HT-29 (cell line): ENCODE data around the gene LSM14B. TPM values are rescaled to one million over a fixed set of nuclear protein-coding genes. Genes with fewer than 3 reads are reported as not detected.
"Not testable (repeated sequence)": the region's sequence is repeated elsewhere in the genome, so short reads cannot be mapped to it uniquely, and the experiment has no call there.

Experiments
- DNase-seq: peaks from one replicate; pipeline ENCODE4 v3.0.0-alpha.2; 2015; ENCODE audit warnings: low spot score
- total RNA-seq: library from RNA; depleted of rRNA; stranded (reverse); fragments of >200 nt; shearing (Covaris generic); gene quantifications from 2 replicates; pipeline ENCODE4 v1.2.3, GENCODE V29; 2014

The LSM14B gene
- total RNA-seq, 1 experiment from 2014 or later, result 80.0 TPM

GRCh38 chr20:62146019-62146755 lies 23.9 kb downstream of the LSM14B start:
- DNase-seq, result no peak

- DNase-seq, result no peak
Measured at GRCh38 chr20:62147125-62147524, 24.9 kb downstream of the LSM14B start.

DNA sequence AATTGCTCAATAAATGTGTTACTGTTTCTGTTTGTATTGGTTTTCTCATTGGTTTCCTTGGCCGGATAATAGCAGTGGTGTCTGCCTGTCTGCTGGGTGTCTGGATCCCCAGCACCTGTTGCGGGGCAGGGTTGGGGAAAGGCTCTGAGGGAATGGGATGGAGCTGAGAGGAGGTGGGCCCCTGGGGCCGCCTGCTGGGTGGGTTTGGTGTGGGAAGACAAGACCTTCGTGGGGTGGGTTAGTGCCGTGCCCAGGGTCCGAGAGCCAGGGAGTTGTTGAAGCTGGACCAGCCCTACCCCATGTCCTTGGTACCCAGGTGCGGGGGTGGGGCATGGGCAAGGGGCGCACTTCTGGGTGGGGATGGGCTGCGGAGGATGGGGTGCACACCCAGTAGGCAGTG lies 25.3 kb downstream of the LSM14B start:
- no peak for DNase-seq

DNA sequence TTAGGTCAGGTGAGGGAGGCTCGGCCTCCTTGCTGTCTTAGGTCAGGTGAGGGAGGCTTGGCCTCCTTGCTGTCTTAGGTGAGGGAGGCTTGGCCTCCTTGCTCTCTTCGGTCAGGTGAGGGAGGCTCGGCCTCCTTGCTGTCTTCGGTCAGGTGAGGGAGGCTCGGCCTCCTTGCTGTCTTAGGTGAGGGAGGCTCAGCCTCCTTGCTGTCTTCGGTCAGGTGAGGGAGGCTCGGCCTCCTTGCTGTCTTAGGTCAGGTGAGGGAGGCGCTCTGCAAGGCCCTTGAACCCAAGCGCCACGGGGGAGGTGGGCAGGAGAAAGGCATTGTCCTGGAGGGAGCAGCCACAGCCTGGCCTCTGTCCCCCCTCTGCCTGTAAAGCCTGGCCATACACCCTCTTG lies 26.1 kb downstream of the LSM14B start:
- DNase-seq, result not testable (repeated sequence)

DNA sequence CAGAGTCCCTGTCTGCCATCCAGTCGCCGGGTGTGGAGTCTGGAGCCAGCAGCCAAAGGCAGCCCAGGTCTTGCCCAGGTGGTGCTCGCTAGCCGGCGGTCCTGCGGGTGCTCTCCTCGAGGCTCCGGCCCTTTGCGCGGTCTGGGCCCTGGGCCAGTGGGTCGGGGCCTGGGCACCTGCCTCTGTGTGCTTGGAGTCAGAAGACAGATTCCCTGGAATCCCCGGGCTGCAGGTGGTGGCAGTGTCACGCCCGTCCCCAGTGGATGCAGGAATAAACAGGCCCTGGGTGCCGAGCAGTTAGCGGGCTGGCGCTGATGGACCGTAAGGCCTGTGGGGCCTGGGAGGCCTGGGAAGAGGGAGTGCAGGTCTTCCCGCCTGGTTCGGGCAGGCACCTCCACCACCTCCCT lies 26.6 kb downstream of the LSM14B start:
- DNase-seq, result no peak

DNA sequence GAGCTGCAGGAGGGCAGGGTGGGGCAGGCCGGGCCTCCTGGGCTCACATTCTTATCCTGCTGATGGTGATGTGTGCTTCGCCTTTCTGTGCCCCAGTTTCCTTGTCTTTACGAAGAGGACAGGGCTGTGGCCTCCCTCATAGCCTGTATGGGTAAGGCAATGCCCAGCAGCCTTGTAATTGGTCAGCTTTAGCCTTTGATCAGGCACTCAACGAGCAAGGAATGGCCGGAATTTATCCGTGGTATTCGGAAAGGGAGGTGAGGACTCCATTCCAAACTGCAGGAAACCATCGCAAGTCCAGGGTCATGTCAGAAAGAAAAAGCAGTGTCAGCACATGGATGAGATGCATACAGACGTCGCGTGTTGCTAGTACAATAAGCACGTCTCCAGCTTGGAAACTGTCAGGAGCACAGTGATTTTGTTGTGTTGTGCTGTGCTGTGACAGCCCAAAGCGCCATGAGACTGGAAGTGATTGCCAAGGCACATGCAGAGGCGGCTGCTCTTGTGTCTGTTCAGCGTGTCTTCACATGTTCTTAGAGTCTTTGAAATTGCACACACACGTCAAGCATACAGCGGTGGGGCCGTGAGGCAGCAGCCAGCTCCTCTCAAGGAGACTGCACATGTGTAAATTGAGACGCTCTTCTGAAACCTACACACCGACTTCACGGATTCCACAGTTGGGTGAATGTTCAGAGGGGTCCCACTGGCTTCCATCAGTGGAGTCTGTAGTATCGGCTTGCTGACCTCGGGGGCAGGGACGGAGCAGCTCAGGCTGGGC lies 27.4 kb downstream of the LSM14B start:
- DNase-seq, result no peak

GRCh38 chr20:62150310-62150575 lies 28.0 kb downstream of the LSM14B start:
- no peak for DNase-seq

GRCh38 chr20:62151225-62151624 lies 28.9 kb downstream of the LSM14B start:
- DNase-seq, result no peak

- DNase-seq, result no peak
Measured at GRCh38 chr20:62151835-62152364, 29.6 kb downstream of the LSM14B start.

DNA sequence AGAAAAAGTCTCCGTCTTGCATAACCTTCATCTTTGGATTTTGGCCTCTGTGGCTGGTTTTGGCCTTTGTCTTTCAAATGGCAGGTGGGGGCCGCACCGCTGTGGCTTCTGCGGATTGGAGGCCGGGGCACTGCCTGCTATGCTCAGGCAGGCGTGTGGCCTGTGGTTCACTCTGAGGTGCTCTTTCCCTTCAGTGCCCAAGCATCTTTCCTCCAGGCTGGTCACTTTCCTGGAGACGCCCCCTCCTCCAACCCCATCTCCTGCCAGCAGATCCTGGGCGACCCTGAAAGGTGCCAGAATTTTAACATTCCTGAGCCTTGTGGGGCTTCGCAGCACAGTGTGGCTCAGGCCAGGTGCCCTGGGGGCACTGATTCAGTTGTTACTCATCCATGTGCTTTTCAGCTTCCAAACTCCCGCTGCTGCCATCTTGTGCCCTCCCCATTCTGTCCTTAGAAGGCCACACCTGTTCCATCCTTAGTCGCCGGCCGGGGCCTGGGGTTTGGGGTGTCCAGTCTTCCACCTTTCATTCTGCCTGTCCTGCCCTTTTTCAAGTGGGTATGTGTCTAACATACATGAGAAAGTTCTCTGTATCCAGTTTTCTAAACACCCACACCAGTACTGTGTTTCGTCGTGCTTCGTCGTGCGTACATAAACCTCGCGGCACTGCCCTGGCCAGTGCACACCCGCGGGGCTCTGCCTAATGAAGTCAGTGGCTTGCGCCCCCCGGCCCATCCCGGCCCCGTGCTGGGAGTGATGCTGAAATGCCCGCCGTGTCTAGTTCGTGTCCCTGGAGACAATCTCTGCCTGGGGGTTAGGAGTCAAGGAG lies 33.4 kb downstream of the LSM14B start:
- DNase-seq, result no peak

DNA sequence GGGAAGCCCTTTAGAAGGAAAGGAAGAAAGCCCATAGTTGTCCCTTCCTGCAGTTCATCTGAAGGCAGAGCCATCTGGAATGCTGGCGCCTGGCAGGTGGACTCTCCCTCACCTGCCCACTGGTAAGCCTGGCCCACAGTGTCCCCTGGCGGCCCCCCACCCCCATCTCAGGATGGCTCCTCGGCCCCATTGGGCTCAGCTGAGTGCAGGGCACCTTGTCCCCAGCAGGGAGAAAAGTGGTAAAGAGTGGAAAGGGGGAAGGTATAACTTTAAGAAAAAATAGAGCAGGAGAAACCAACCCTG lies 33.9 kb downstream of the LSM14B start:
- DNase-seq, result no peak

- peak; percentile 71 for DNase-seq
Measured at GRCh38 chr20:62156592-62157386, 34.5 kb downstream of the LSM14B start.

GRCh38 chr20:62157387-62158087 lies 35.3 kb downstream of the LSM14B start:
- no peak for DNase-seq

GRCh38 chr20:62158088-62158400 lies 35.8 kb downstream of the LSM14B start:
- DNase-seq, result no peak

DNA sequence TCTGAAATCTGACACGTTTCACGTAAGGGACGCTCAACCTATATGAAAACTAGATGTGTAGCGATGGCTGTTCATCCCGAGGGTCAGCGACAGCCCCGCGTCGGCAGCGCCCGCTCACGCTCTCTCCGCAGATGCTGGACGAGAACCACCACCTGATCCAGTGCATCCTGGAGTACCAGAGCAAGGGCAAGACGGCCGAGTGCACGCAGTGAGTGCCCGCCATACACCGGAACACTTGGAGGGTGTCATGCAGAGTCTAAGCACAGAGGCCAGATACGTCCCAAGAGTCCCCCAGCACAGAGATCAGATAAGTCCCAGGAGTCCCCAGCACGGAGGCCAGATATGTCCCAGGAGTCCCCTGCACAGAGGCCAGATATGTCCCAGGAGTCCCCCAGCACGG lies 36.3 kb downstream of the LSM14B start:
- no peak for DNase-seq

GRCh38 chr20:62159052-62159451 lies 36.8 kb downstream of the LSM14B start:
- DNase-seq, result no peak

- DNase-seq, result no peak
Measured at GRCh38 chr20:62159839-62160238, 37.6 kb downstream of the LSM14B start.

- DNase-seq, result no peak
Measured at GRCh38 chr20:62160253-62160652, 38.0 kb downstream of the LSM14B start.

GRCh38 chr20:62160876-62161275 lies 38.6 kb downstream of the LSM14B start:
- DNase-seq, result no peak

DNA sequence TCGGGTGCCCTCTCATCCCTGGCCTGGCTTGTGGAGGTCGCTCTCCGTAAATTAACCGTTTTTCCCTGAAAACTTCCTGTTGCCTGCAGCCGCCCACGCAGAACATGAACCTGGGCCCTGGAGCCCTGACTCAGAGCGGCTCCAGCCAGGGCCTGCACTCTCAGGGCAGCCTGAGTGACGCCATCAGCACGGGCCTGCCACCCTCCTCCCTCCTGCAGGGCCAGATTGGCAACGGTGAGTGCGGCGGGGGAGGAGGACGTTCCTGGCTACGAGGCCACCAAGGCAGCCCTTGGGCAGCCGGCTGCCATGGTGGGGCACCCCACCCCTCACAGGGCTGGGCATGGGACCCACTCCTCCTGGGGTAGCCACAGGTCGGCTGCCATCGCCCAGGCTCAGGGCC lies 39.1 kb downstream of the LSM14B start:
- DNase-seq, result no peak
